HG03460 (cell line): ENCODE data around the gene GAK.

Source experiments
- ATAC-seq: cut with Tn5 transposase; IDR thresholded peaks from one replicate; pipeline ENCODE4 v1.9.1; 2021; ENCODE audit not compliant: unreplicated experiment

Gene GAK

GRCh38 chr4:964346-965025, 32.4 kb upstream of the GAK start:
- no peak for ATAC-seq

- no peak for ATAC-seq
Measured at GRCh38 chr4:963276-964225, 31.4 kb upstream of the GAK start.

- ATAC-seq = no peak
Measured at GRCh38 chr4:962231-963208, 30.4 kb upstream of the GAK start.

- ATAC-seq = no peak
Measured at GRCh38 chr4:961351-962230, 29.5 kb upstream of the GAK start.

- ATAC-seq = no peak
Measured at GRCh38 chr4:960636-961350, 28.7 kb upstream of the GAK start.

- no peak for ATAC-seq
Measured at GRCh38 chr4:960140-960635, 28.1 kb upstream of the GAK start.

- no peak for ATAC-seq
Measured at GRCh38 chr4:959338-960139, 27.4 kb upstream of the GAK start.

GRCh38 chr4:958696-959337, 26.7 kb upstream of the GAK start:
- ATAC-seq = no peak

GRCh38 chr4:958314-958665, 26.2 kb upstream of the GAK start:
- ATAC-seq = no peak

- no peak for ATAC-seq
Measured at GRCh38 chr4:957581-958313, 25.6 kb upstream of the GAK start.

- no peak for ATAC-seq
Measured at GRCh38 chr4:957231-957580, 25.1 kb upstream of the GAK start.

GRCh38 chr4:956531-957230, 24.6 kb upstream of the GAK start:
- ATAC-seq = no peak

GRCh38 chr4:955931-956381, 23.8 kb upstream of the GAK start:
- ATAC-seq = no peak

- no peak for ATAC-seq
Measured at GRCh38 chr4:955161-955921, 23.2 kb upstream of the GAK start.

- ATAC-seq = no peak
Measured at GRCh38 chr4:954211-955020, 22.3 kb upstream of the GAK start.
